Ishikawa (cell line): ENCODE results near the gene CCDC71.

Source experiments
- CEBPB ChIP-seq: IDR thresholded peaks from 2 replicates; pipeline ENCODE4 v1.6.1; 2012
- CREB1 ChIP-seq: IDR thresholded peaks from 2 replicates; pipeline ENCODE4 v1.6.1; 2012; ENCODE audit warnings: low read depth
- EGR1 ChIP-seq: IDR thresholded peaks from 2 replicates; pipeline ENCODE4 v1.6.1; 2012
- EP300 ChIP-seq: IDR thresholded peaks from 2 replicates; pipeline ENCODE4 v1.6.1; 2012; ENCODE audit warnings: borderline replicate concordance
- FOXM1 ChIP-seq: IDR thresholded peaks from 2 replicates; pipeline ENCODE4 v1.6.1; 2012; ENCODE audit warnings: low read depth, borderline replicate concordance
- MAX ChIP-seq: IDR thresholded peaks from 2 replicates; pipeline ENCODE4 v1.6.1; 2012
- NFIC ChIP-seq: IDR thresholded peaks from 2 replicates; pipeline ENCODE4 v1.6.1; 2012
- RAD21 ChIP-seq: IDR thresholded peaks from 2 replicates; pipeline ENCODE4 v1.6.1; 2012; ENCODE audit warnings: low read depth
- REST ChIP-seq: IDR thresholded peaks from 2 replicates; pipeline ENCODE4 v1.6.1; 2012; ENCODE audit warnings: low read depth, mild to moderate bottlenecking
- TAF1 ChIP-seq: IDR thresholded peaks from 2 replicates; pipeline ENCODE4 v1.6.1; 2012; ENCODE audit warnings: low read depth, mild to moderate bottlenecking
- TEAD4 ChIP-seq: IDR thresholded peaks from 2 replicates; pipeline ENCODE4 v1.6.1; 2012
- YY1 ChIP-seq: IDR thresholded peaks from 2 replicates; pipeline ENCODE4 v1.6.1; 2012; ENCODE audit warnings: low read depth
- ZBTB7A ChIP-seq: IDR thresholded peaks from 2 replicates; pipeline ENCODE4 v1.6.1; 2012; ENCODE audit warnings: low read depth

- TF ChIP-seq EP300 (no peak), RAD21 (no peak), CREB1 (no peak), ZBTB7A (no peak), MAX (no peak), REST (no peak), YY1 (no peak), FOXM1 (no peak), EGR1 (no peak), TAF1 (no peak), TEAD4 (no peak), CEBPB (no peak), NFIC (no peak)
Measured at GRCh38 chr3:49213998-49214397, 47.9 kb upstream of the CCDC71 start.
